H9 (cell line): Measurements from ENCODE around the gene CRLF2. TPM values are rescaled to one million over a fixed set of nuclear protein-coding genes. Genes with fewer than 3 reads are reported as not detected.

ENCODE experiments used
- DNase-seq: peaks from one replicate; pipeline ENCODE4 v3.0.0-alpha.2; 2017
- H2AFZ ChIP-seq: one replicate; pipeline ENCODE4 v1.6.1; 2013; ENCODE audit warnings: mild to moderate bottlenecking, low read length, control low read depth, moderate library complexity
- H2AK5ac ChIP-seq: 2 replicates; pipeline ENCODE4 v1.6.1; 2013; ENCODE audit warnings: low read length, control low read depth, mixed read lengths; ENCODE audit not compliant: insufficient read length
- H2BK120ac ChIP-seq: one replicate; pipeline ENCODE4 v1.6.1; 2013; ENCODE audit warnings: low read depth, mild to moderate bottlenecking, low read length, control low read depth, inconsistent platforms; ENCODE audit not compliant: poor library complexity, severe bottlenecking
- H2BK12ac ChIP-seq: 2 replicates; pipeline ENCODE4 v1.6.1; 2013; ENCODE audit warnings: low read length, control low read depth, mixed read lengths, low read depth; ENCODE audit not compliant: insufficient read length
- H2BK15ac ChIP-seq: 2 replicates; pipeline ENCODE4 v1.6.1; 2013; ENCODE audit warnings: low read depth, low read length, control low read depth
- H2BK20ac ChIP-seq: one replicate; pipeline ENCODE4 v1.6.1; 2013; ENCODE audit warnings: low read depth, mild to moderate bottlenecking, low read length, control low read depth, inconsistent platforms; ENCODE audit not compliant: poor library complexity, severe bottlenecking
- H2BK5ac ChIP-seq: 2 replicates; pipeline ENCODE4 v1.6.1; 2013; ENCODE audit warnings: low read length, control low read depth, mixed read lengths; ENCODE audit not compliant: insufficient read length
- H3K14ac ChIP-seq: 2 replicates; pipeline ENCODE4 v1.6.1; 2013; ENCODE audit warnings: low read length, control low read depth; ENCODE audit not compliant: insufficient read depth
- H3K18ac ChIP-seq: 2 replicates; pipeline ENCODE4 v1.6.1; 2013; ENCODE audit warnings: low read depth, mild to moderate bottlenecking, mixed read lengths, low read length, control low read depth; ENCODE audit not compliant: insufficient read length
- H3K23ac ChIP-seq: 2 replicates; pipeline ENCODE4 v1.6.1; 2013; ENCODE audit warnings: low read length, control low read depth, mixed read lengths, low read depth; ENCODE audit not compliant: insufficient read length
- H3K23me2 ChIP-seq: 2 replicates; pipeline ENCODE4 v1.6.1; 2013; ENCODE audit warnings: low read depth, mild to moderate bottlenecking, mixed read lengths, low read length, control low read depth; ENCODE audit not compliant: insufficient read length, poor library complexity, severe bottlenecking
- H3K27ac ChIP-seq: 2 replicates; pipeline ENCODE4 v1.5.1; 2013; ENCODE audit warnings: low read length, control low read depth, mixed read lengths, low read depth; ENCODE audit not compliant: insufficient read length
- H3K27me3 ChIP-seq: 2 replicates; pipeline ENCODE4 v1.6.1; 2013; ENCODE audit warnings: low read length, control low read depth, inconsistent platforms; ENCODE audit not compliant: insufficient read depth
- H3K4ac ChIP-seq: 2 replicates; pipeline ENCODE4 v1.6.1; 2013; ENCODE audit warnings: low read depth, mild to moderate bottlenecking, control low read depth, inconsistent platforms, low read length, moderate library complexity
- H3K4me1 ChIP-seq: 2 replicates; pipeline ENCODE4 v1.6.1; 2013; ENCODE audit warnings: low read length, control low read depth, inconsistent platforms; ENCODE audit not compliant: insufficient read depth
- H3K4me2 ChIP-seq: 2 replicates; pipeline ENCODE4 v1.6.1; 2013; ENCODE audit warnings: low read length, control low read depth, mixed read lengths; ENCODE audit not compliant: insufficient read length, insufficient read depth
- H3K56ac ChIP-seq: 2 replicates; pipeline ENCODE4 v1.6.1; 2013; ENCODE audit warnings: low read depth, mild to moderate bottlenecking, mixed read lengths, low read length, control low read depth; ENCODE audit not compliant: insufficient read length
- H3K79me1 ChIP-seq: 2 replicates; pipeline ENCODE4 v1.6.1; 2013; ENCODE audit warnings: low read depth, mild to moderate bottlenecking, moderate library complexity, low read length, control low read depth, inconsistent platforms; ENCODE audit not compliant: insufficient read depth, poor library complexity, severe bottlenecking
- H3K79me2 ChIP-seq: 2 replicates; pipeline ENCODE4 v1.6.1; 2013; ENCODE audit warnings: low read length, control low read depth, inconsistent platforms; ENCODE audit not compliant: insufficient read depth
- H3K9ac ChIP-seq: 2 replicates; pipeline ENCODE4 v1.6.1; 2013; ENCODE audit warnings: low read length, control low read depth, mixed read lengths; ENCODE audit not compliant: insufficient read length; ENCODE audit errors: extremely low read depth
- H3K9me3 ChIP-seq: one replicate; pipeline ENCODE4 v1.6.1; 2013; ENCODE audit warnings: low read depth, low read length, inconsistent platforms; ENCODE audit not compliant: control insufficient read depth
- H3T11ph ChIP-seq: one replicate; pipeline ENCODE4 v1.6.1; 2013; ENCODE audit warnings: mild to moderate bottlenecking, low read length, control low read depth, inconsistent platforms
- H4K20me1 ChIP-seq: one replicate; pipeline ENCODE4 v1.6.1; 2013; ENCODE audit not compliant: control insufficient read depth, insufficient read length, insufficient read depth
- H4K5ac ChIP-seq: 2 replicates; pipeline ENCODE4 v1.6.1; 2013; ENCODE audit warnings: low read depth, mild to moderate bottlenecking, mixed read lengths, low read length, control low read depth; ENCODE audit not compliant: insufficient read length
- H4K8ac ChIP-seq: replicated peaks from 2 replicates; pipeline ENCODE4 v1.6.1; 2013; ENCODE audit warnings: low read length, control low read depth, mixed read lengths, low read depth; ENCODE audit not compliant: insufficient read length
- H4K91ac ChIP-seq: 2 replicates; pipeline ENCODE4 v1.6.1; 2013; ENCODE audit warnings: low read depth, mild to moderate bottlenecking, moderate library complexity, mixed read lengths, low read length, control low read depth; ENCODE audit not compliant: insufficient read length
- H3K27ac Mint-ChIP-seq, 3 experiments: 2 replicates in 2 of 3; 3 replicates in 1 of 3; pipeline ENCODE4 v1.8.0; 2020 to 2021; ENCODE audit warnings: mixed read lengths in 3 of 3, mild to moderate bottlenecking in 1 of 3, moderate library complexity in 1 of 3
- H3K27me3 Mint-ChIP-seq: 2 replicates; pipeline ENCODE4 v1.8.0; 2021; ENCODE audit warnings: low read depth, mild to moderate bottlenecking, moderate library complexity, mixed read lengths
- H3K36me3 Mint-ChIP-seq, 3 experiments: 2 replicates in 2 of 3; 3 replicates in 1 of 3; pipeline ENCODE4 v1.8.0; 2020 to 2021; ENCODE audit warnings: low read depth in 3 of 3, mixed read lengths in 3 of 3; ENCODE audit not compliant: insufficient read depth in 1 of 3
- H3K4me1 Mint-ChIP-seq, 2 experiments: 2 replicates each; pipeline ENCODE4 v1.8.0; 2020; ENCODE audit warnings: mixed read lengths in 2 of 2
- H3K4me3 Mint-ChIP-seq, 2 experiments: 2 replicates in 1 of 2; 3 replicates in 1 of 2; pipeline ENCODE4 v1.8.0; 2020 to 2021; ENCODE audit warnings: mild to moderate bottlenecking in 2 of 2, mixed read lengths in 2 of 2, moderate library complexity in 1 of 2
- H3K9me3 Mint-ChIP-seq, 2 experiments: 2 replicates in 1 of 2; 3 replicates in 1 of 2; pipeline ENCODE4 v1.8.0; 2020; ENCODE audit warnings: mild to moderate bottlenecking in 2 of 2, mixed read lengths in 2 of 2, moderate library complexity in 1 of 2
- CTCF ChIP-seq: fragments of 200-600 bp; sonication (generic); conservative IDR thresholded peaks from 3 replicates; pipeline ENCODE4 v1.8.0; 2021; ENCODE audit warnings: antibody characterized with exemption, mild to moderate bottlenecking
- total RNA-seq: library from RNA; stranded (reverse); gene quantifications from 2 replicates; pipeline ENCODE4 v1.2.1, GENCODE V29; 2021

Gene CRLF2
- total RNA-seq, 1 experiment from 2014 or later: not detected

GRCh38 chrX:1223242-1223600 is 10.8 kb upstream of the CRLF2 start:
- Mint-ChIP-seq H3K27me3 (no peaks in the 10 kb centered on the region), H3K27ac (no peak overlapping the region), H3K4me3 (no peak overlapping the region), H3K36me3 (peaks cover 3 to 11% (median 9%) of the 10 kb centered on the region in 3 experiments; a peak in 5 of 7 replicates), H3K4me1 (peaks cover 6% of the 10 kb centered on the region in 2 experiments), H3K9me3 (peaks cover 20 to 25% of the 10 kb centered on the region in 2 experiments)
- Histone ChIP-seq H2BK5ac (no peak overlapping the region), H3K79me2 (no peaks in the 10 kb centered on the region), H3K4me2 (no peak overlapping the region), H2BK20ac (no peak overlapping the region), H2AK5ac (no peak overlapping the region), H3K27ac (no peak overlapping the region), H4K8ac (no peak overlapping the region), H2BK120ac (no peak overlapping the region), H3K23ac (no peak overlapping the region), H3K79me1 (no peaks in the 10 kb centered on the region), H3K18ac (no peak overlapping the region), H2BK15ac (no peak overlapping the region), H3K56ac (no peak overlapping the region), H3K4ac (no peak overlapping the region), H4K91ac (no peak overlapping the region), H3K23me2 (no peaks in the 10 kb centered on the region), H3T11ph (no peak overlapping the region), H4K20me1 (no peaks in the 10 kb centered on the region), H3K9ac (no peak overlapping the region), H2BK12ac (no peak overlapping the region), H3K4me1 (peaks cover 2% of the 10 kb centered on the region; the same call in 1 of the 2 replicates), H4K5ac (no peak overlapping the region), H3K14ac (no peak overlapping the region), H3K27me3 (no peaks in the 10 kb centered on the region), H2AFZ (no peak overlapping the region), H3K9me3 (peaks cover 8% of the 10 kb centered on the region)
- TF ChIP-seq CTCF: no peak
- DNase-seq: no peak
